Upper lobe of right lung (tissue), 1 donor: ENCODE results near the gene GLT8D2. TPM values are rescaled to one million over a fixed set of nuclear protein-coding genes. Genes with fewer than 3 reads are reported as not detected.

Experiments used
- ATAC-seq: fragments of 200-7000 bp; cut with Tn5 transposase; one replicate; pipeline ENCODE4 v1.9.1; 2020; ENCODE audit warnings: mild to moderate bottlenecking, moderate library complexity
- DNase-seq: peaks from one replicate; pipeline ENCODE4 v3.0.0-alpha.2; 2020
- H3K27ac ChIP-seq: fragments of 200-600 bp; one replicate; pipeline ENCODE4 v1.8.0; 2022
- H3K27me3 ChIP-seq: fragments of 200-600 bp; one replicate; pipeline ENCODE4 v1.8.0; 2022; ENCODE audit warnings: mild to moderate bottlenecking
- H3K36me3 ChIP-seq: fragments of 200-600 bp; one replicate; pipeline ENCODE4 v1.8.0; 2022
- H3K4me1 ChIP-seq: fragments of 200-600 bp; one replicate; pipeline ENCODE4 v1.8.0; 2022
- H3K4me3 ChIP-seq: fragments of 200-600 bp; one replicate; pipeline ENCODE4 v1.8.0; 2022; ENCODE audit warnings: mild to moderate bottlenecking
- H3K9me3 ChIP-seq: fragments of 200-600 bp; one replicate; pipeline ENCODE4 v1.8.0; 2022
- intact Hi-C: fragments of 100-400 bp; cut with DNase I; formaldehyde crosslinking; loops from one replicate; pipeline ENCODE4 v1.11.0; 2022
- total RNA-seq: library from RNA; stranded (reverse); fragmentation: NEBNext Ultra II Directional; extraction: Animal tissue kit (Norgen Biotek cat#: 25700); gene quantifications from one replicate; pipeline ENCODE4 v1.2.1, GENCODE V29; 2021
- TF ChIP-seq, protein P1 (sequence below): fragments of 200-600 bp; IDR thresholded peaks from one replicate; pipeline ENCODE4 v1.8.0; 2022; ENCODE audit warnings: antibody characterized with exemption
- donor health status: DM: no; HTN: yes; CAD: no; lungs with severe emphysema.

The GLT8D2 gene
- total RNA-seq, 1 donor from 2014 or later = 9.1 TPM

DNA sequence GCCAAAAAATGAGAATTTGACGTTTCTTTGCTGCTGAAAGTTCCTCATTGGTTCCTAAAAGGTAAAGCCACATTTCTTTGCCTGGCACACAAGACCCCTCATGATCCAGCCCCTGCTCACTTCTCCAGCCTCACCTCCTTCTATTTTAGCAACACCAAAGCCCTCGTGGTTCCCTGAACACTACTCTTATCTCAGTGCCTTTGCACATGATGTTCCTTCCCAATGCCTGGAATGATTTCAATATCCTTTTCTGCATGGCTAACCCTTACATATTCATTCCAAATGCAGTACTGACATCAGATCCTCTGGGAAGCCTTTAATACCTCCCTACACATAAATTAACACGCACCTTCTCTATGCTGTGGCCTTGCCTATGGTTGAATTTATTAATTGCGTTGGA lies 39.9 kb downstream of the GLT8D2 start:
- no peak for DNase-seq
- Histone ChIP-seq H3K36me3 (no peaks in the 10 kb centered on the region), H3K27ac (no peak overlapping the region), H3K27me3 (no peaks in the 10 kb centered on the region), H3K9me3 (no peaks in the 10 kb centered on the region), H3K4me1 (no peaks in the 10 kb centered on the region), H3K4me3 (no peak overlapping the region)
- TF ChIP-seq, protein P1, sequence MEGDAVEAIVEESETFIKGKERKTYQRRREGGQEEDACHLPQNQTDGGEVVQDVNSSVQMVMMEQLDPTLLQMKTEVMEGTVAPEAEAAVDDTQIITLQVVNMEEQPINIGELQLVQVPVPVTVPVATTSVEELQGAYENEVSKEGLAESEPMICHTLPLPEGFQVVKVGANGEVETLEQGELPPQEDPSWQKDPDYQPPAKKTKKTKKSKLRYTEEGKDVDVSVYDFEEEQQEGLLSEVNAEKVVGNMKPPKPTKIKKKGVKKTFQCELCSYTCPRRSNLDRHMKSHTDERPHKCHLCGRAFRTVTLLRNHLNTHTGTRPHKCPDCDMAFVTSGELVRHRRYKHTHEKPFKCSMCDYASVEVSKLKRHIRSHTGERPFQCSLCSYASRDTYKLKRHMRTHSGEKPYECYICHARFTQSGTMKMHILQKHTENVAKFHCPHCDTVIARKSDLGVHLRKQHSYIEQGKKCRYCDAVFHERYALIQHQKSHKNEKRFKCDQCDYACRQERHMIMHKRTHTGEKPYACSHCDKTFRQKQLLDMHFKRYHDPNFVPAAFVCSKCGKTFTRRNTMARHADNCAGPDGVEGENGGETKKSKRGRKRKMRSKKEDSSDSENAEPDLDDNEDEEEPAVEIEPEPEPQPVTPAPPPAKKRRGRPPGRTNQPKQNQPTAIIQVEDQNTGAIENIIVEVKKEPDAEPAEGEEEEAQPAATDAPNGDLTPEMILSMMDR = no peak
- intact Hi-C loops = no loop called here
- no peak for ATAC-seq

DNA sequence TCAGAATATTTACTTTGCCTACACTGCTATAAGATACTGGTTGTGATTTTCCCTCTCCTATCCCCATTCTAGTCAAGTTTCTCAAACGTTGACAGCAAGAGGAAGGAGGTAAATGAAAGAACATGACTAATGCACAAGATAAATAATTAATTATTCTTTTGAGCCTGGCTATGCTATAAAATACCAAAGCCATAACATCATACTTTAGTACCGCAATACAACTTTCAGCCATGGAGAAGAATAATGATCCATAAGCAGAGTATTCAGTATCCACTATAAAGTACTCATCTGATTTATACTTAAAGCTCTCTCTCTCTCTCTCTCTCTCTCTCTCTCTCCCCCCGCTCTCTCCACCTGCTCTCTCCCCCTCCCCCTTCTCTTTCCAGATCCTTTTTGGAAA lies 43.1 kb downstream of the GLT8D2 start:
- no peaks in the 10 kb centered on the region for H3K36me3 ChIP-seq
- no peaks in the 10 kb centered on the region for H3K4me1 ChIP-seq
- no peak overlapping the region for H3K27ac ChIP-seq
- intact Hi-C loops = no loop called here
- H3K9me3 ChIP-seq = no peaks in the 10 kb centered on the region
- H3K4me3 ChIP-seq = no peak overlapping the region
- no peaks in the 10 kb centered on the region for H3K27me3 ChIP-seq
- ATAC-seq (no peak), DNase-seq (no peak)
- TF ChIP-seq, protein P1 = no peak

DNA sequence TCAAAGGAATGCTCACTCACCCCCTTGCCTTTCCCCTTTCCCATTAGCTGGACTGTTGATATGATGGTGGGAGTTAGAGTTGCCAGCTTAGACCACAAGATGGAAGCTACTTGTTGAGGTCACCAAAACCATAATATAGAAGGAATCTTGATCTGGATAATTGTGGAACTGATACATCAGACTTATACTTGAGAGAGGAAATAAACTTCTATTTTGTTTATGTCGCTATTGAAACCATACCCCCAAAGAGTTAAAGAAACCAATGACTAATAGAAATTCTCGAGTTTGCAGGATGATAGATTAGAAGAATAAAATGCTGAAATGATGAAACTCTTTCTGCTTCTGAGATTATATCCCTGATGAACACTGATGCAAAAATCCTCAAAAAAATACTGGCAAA lies 46.4 kb downstream of the GLT8D2 start:
- Histone ChIP-seq H3K4me1 (no peaks in the 10 kb centered on the region), H3K36me3 (no peaks in the 10 kb centered on the region), H3K9me3 (no peaks in the 10 kb centered on the region), H3K4me3 (no peak overlapping the region), H3K27ac (no peak overlapping the region), H3K27me3 (peaks cover 5% of the 10 kb centered on the region)
- ATAC-seq (no peak), DNase-seq (no peak)
- TF ChIP-seq, protein P1 = no peak
- intact Hi-C loops = no loop called here

DNA sequence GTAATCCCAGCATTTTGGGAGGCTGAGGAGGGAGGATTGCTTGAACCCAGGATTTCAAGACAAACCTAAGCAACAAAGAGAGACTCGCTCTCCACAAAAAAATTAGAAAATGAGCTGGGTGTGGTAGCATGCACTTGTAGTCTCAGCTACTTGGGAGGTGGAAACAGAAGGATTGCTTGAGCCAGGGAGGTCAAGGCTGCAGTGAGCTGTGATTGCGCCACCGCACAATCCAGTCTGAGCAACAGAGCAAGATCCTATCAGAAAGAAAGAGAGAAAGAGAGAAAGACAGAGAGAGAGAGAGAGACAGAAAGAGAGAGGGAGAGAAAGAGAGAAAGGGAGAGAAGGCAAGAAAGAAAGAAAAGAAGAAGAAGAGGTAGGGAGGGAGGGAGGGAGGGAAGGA lies 47.3 kb downstream of the GLT8D2 start:
- intact Hi-C loops = no loop called here
- no peak for ATAC-seq
- TF ChIP-seq, protein P1 = no peak
- H3K9me3 ChIP-seq = no peaks in the 10 kb centered on the region
- no peak for DNase-seq
- H3K27me3 ChIP-seq = peaks cover 5% of the 10 kb centered on the region
- H3K36me3 ChIP-seq = no peaks in the 10 kb centered on the region
- no peak overlapping the region for H3K4me3 ChIP-seq
- H3K27ac ChIP-seq = no peak overlapping the region
- H3K4me1 ChIP-seq = no peaks in the 10 kb centered on the region

DNA sequence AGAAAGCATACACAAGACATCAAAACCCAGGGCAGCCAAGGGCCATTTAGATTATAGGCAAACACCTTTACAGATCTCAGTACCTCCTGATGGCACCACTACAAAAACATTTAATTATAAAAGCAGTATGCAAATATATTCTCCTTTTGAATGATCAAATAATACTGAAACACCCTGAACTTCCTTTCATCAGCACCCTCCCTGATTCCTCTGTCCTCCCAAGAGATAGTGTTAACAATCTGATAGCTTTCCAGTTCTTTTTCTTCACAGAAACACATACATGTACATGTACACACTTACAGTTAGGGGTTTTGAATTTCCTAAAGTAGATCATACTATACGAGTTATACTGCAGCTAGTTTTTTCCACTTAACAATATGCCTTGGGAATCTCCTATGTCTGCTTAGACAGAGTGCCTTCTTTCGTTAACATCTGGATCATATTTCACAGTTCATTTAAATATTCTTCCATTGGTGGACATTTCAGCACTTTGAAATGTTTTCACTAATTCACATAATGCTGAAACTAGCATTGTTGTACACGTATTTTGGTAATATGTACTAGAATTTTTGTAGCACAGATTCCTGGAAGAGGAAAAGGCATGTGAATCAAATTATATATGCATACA lies 49.1 kb downstream of the GLT8D2 start:
- ATAC-seq = no peak
- no peak overlapping the region for H3K27ac ChIP-seq

More for the DNA sequence above, 49.1 kb downstream of the GLT8D2 start:
- Histone ChIP-seq H3K36me3 (no peaks in the 10 kb centered on the region), H3K4me1 (no peaks in the 10 kb centered on the region), H3K9me3 (no peaks in the 10 kb centered on the region), H3K27me3 (peaks cover 5% of the 10 kb centered on the region), H3K4me3 (no peak overlapping the region)
- intact Hi-C loops = no loop called here
- no peak for DNase-seq
- TF ChIP-seq, protein P1 = no peak
